ENCODE measurements around the gene PODN. TPM values are rescaled to one million over a fixed set of nuclear protein-coding genes. Genes with fewer than 3 reads are reported as not detected.

The PODN gene
- total RNA-seq, 1 donor from 2014 or later = 4.6 TPM

GRCh38 chr1:53088616-53089300, 26.7 kb downstream of the PODN start:
- no peak overlapping the region for H3K27ac Mint-ChIP-seq
- no peaks in the 10 kb centered on the region for H3K9me3 Mint-ChIP-seq
- TF ChIP-seq CTCF (IDR thresholded peaks at IDR 0.05; ENCODE audit: unreplicated experiment) = no peak
- no peaks in the 10 kb centered on the region for H3K36me3 Mint-ChIP-seq
- H3K27me3 Mint-ChIP-seq (ENCODE audit: low read depth) = no peaks in the 10 kb centered on the region
- DNase-seq (ENCODE audit: low spot score in 2 of 2, unreplicated experiment in 2 of 2) = no peak
- no peak overlapping the region for H3K4me3 Mint-ChIP-seq
- H3K4me1 Mint-ChIP-seq = no peaks in the 10 kb centered on the region

GRCh38 chr1:53089478-53090226, 27.6 kb downstream of the PODN start:
- no peaks in the 10 kb centered on the region for H3K4me1 Mint-ChIP-seq
- no peaks in the 10 kb centered on the region for H3K36me3 Mint-ChIP-seq
- H3K27me3 Mint-ChIP-seq (ENCODE audit: low read depth) = no peaks in the 10 kb centered on the region
- H3K27ac Mint-ChIP-seq = no peak overlapping the region
- TF ChIP-seq CTCF (IDR thresholded peaks at IDR 0.05; ENCODE audit: unreplicated experiment) = no peak
- DNase-seq (ENCODE audit: low spot score in 2 of 2, unreplicated experiment in 2 of 2) = no peak
- no peaks in the 10 kb centered on the region for H3K9me3 Mint-ChIP-seq
- no peak overlapping the region for H3K4me3 Mint-ChIP-seq

GRCh38 chr1:53090227-53091147, 28.5 kb downstream of the PODN start:
- no peak overlapping the region for H3K27ac Mint-ChIP-seq
- no peaks in the 10 kb centered on the region for H3K9me3 Mint-ChIP-seq
- H3K4me3 Mint-ChIP-seq = no peak overlapping the region
- H3K36me3 Mint-ChIP-seq = no peaks in the 10 kb centered on the region
- H3K4me1 Mint-ChIP-seq = no peaks in the 10 kb centered on the region
- no peak for DNase-seq (ENCODE audit: low spot score in 2 of 2, unreplicated experiment in 2 of 2)
- no peaks in the 10 kb centered on the region for H3K27me3 Mint-ChIP-seq (ENCODE audit: low read depth)
- no peak for TF ChIP-seq CTCF (IDR thresholded peaks at IDR 0.05; ENCODE audit: unreplicated experiment)

- no peaks in the 10 kb centered on the region for H3K27me3 Mint-ChIP-seq (ENCODE audit: low read depth)
- DNase-seq (ENCODE audit: low spot score in 2 of 2, unreplicated experiment in 2 of 2) = no peak
- H3K9me3 Mint-ChIP-seq = no peaks in the 10 kb centered on the region
- no peaks in the 10 kb centered on the region for H3K36me3 Mint-ChIP-seq
- TF ChIP-seq CTCF (IDR thresholded peaks at IDR 0.05; ENCODE audit: unreplicated experiment) = no peak
- no peaks in the 10 kb centered on the region for H3K4me1 Mint-ChIP-seq
- H3K27ac Mint-ChIP-seq = no peak overlapping the region
- no peak overlapping the region for H3K4me3 Mint-ChIP-seq
Observed at GRCh38 chr1:53091841-53092645, 30.0 kb downstream of the PODN start.
